K562 (cell line): ENCODE results near the gene EEF2K. TPM values are rescaled to one million over a fixed set of nuclear protein-coding genes. Genes with fewer than 3 reads are reported as not detected.
A peak's percentile ranks its signal among the peaks of the same experiment; 100 is the strongest.

Experiments used
- CTCF ChIP-seq, 3 experiments: IDR thresholded peaks in 2 of 3; conservative IDR thresholded peaks in 1 of 3; 2 replicates each; pipeline ENCODE4 v1.5.1; 2011 to 2012; ENCODE audit warnings: low read length in 3 of 3, mild to moderate bottlenecking in 3 of 3, control low read depth in 2 of 3, improper control_type of control experiment in 1 of 3, inconsistent platforms in 1 of 3, low read depth in 1 of 3, mixed read lengths in 1 of 3, moderate library complexity in 1 of 3; ENCODE audit not compliant: insufficient read depth in 2 of 3
- IFI16 ChIP-seq: fragments of 250-450 bp; sonication (Bioruptor Pico); IDR thresholded peaks from 2 replicates; pipeline ENCODE4 v2.1.2; 2022; ENCODE audit warnings: mild to moderate bottlenecking, inconsistent platforms
- MAZ ChIP-seq, 2 experiments: fragments of 450-650 bp in 1 of 2; sonication (generic) in 1 of 2; formaldehyde crosslinking; IDR thresholded peaks in 1 of 2; conservative IDR thresholded peaks in 1 of 2; 2 replicates each; pipeline versions ENCODE4 v1.4.0 to v1.5.0; 2020; ENCODE audit warnings: mild to moderate bottlenecking in 1 of 2, missing genetic modification reagents in 1 of 2
- PHF8 ChIP-seq: fragments of 200-600 bp; sonication (generic); IDR thresholded peaks from 2 replicates; pipeline ENCODE4 v1.6.1; 2012; ENCODE audit warnings: mixed run types, mild to moderate bottlenecking, inconsistent platforms, low read length, moderate library complexity, borderline replicate concordance
- REST ChIP-seq, 2 experiments: fragments of 450-650 bp; formaldehyde crosslinking in 1 of 2; IDR thresholded peaks; 2 replicates each; pipeline versions ENCODE4 v1.4.0 to v1.6.1; 2014 to 2020; ENCODE audit warnings: mild to moderate bottlenecking in 2 of 2, borderline replicate concordance in 1 of 2, low read depth in 1 of 2
- SRF ChIP-seq, 2 experiments: fragments of 250-450, 450-650 bp in 1 of 2; sonication (Bioruptor Pico) in 1 of 2; sonication (generic) in 1 of 2; formaldehyde crosslinking; IDR thresholded peaks; 2 replicates each; pipeline versions ENCODE4 v1.5.0 to v1.5.1; 2020 to 2022; ENCODE audit warnings: mild to moderate bottlenecking in 1 of 2, missing genetic modification reagents in 1 of 2
- STAG1 ChIP-seq: sonication (generic); formaldehyde crosslinking; IDR thresholded peaks from 2 replicates; pipeline ENCODE4 v1.5.0; 2020; ENCODE audit warnings: missing genetic modification reagents, borderline replicate concordance
- VEZF1 ChIP-seq: fragments of 200-800 bp; sonication (Bioruptor generic); IDR thresholded peaks from 2 replicates; pipeline ENCODE4 v1.6.1; 2017; ENCODE audit warnings: missing genetic modification characterization, missing compliant biosample characterization
- ZNF121 ChIP-seq: sonication (generic); formaldehyde crosslinking; conservative IDR thresholded peaks from 2 replicates; pipeline ENCODE4 v1.8.0; 2022; ENCODE audit warnings: missing genetic modification reagents
- ZNF764 ChIP-seq: fragments of 250-450 bp; sonication (Bioruptor Pico); IDR thresholded peaks from 2 replicates; pipeline ENCODE4 v1.4.0; 2020; ENCODE audit warnings: low read depth, mild to moderate bottlenecking, moderate library complexity
- polyA plus RNA-seq, 8 experiments: library from polyadenylated mRNA; depleted of rRNA in 4 of 8; stranded (reverse) in 5 of 8; unstranded in 3 of 8; fragments of >200 nt; fragmentation: Nextera tagmentation in 2 of 8; fragmentation: Illumina TruSeq in 1 of 8; extraction: Ambion mirVana in 2 of 8; extraction: Trizol in 1 of 8; gene quantifications; 2 replicates each; pipeline versions ENCODE4 v1.2.1 to v1.2.3, GENCODE V29; 2011 to 2014; ENCODE audit warnings: inconsistent platforms in 1 of 8, missing spikeins in 1 of 8
- total RNA-seq, 7 experiments: library from RNA; depleted of rRNA in 6 of 7; stranded (reverse); fragments of >200 nt in 6 of 7; fragmentation: Illumina TruSeq in 2 of 7; extraction: Trizol in 2 of 7; gene quantifications; 2 replicates each; pipeline versions ENCODE4 v1.2.1 to v1.2.3, GENCODE V29; 2011 to 2021; ENCODE audit warnings: low replicate concordance in 1 of 7

The EEF2K gene
- total and polyA plus RNA-seq, 9 of the 15 experiments (the other 6 are each of a cell fraction or from before 2014, with no cell fraction given) = 3.0 to 35.2 (median 12.2) TPM

GRCh38 chr16:22186517-22186916 is 19.6 kb upstream of the EEF2K start (continued):
- TF ChIP-seq MAZ (CRISPR knock-in tag; conservative IDR thresholded peaks at IDR 0.05 in 1 of 2, IDR thresholded peaks at IDR 0.05 in 1 of 2) (peak in 1 of 2 experiments; percentile 54; a peak in 2 of 4 replicates), ZNF764 (peak; percentile 71; the same call in 1 of the 2 replicates), VEZF1 (peak; percentile 19; the same call in 1 of the 2 replicates), SRF (CRISPR knock-in tag; IDR thresholded peaks at IDR 0.05) (no peak), IFI16 (CRISPR knock-in tag) (no peak), CTCF (IDR thresholded peaks at IDR 0.05 in 2 of 3, conservative IDR thresholded peaks at IDR 0.05 in 1 of 3; ENCODE audit: insufficient read depth in 2 of 3, low read depth in 1 of 3, low read length in 3 of 3) (peak; percentile 64 to 70 (median 66); a peak in 4 of 6 replicates), PHF8 (no peak), REST (IDR thresholded peaks at IDR 0.05; ENCODE audit: borderline replicate concordance) (peak; percentile 5; the same call in 1 of the 2 replicates), REST (CRISPR knock-in tag; IDR thresholded peaks at IDR 0.05; ENCODE audit: low read depth) (no peak), STAG1 (CRISPR knock-in tag) (peak; percentile 49; the same call in 1 of the 2 replicates), ZNF121 (CRISPR knock-in tag) (no peak)
